SKM-1 treated with dmso at 0.1 percent for 144 hours (cell line): Measurements from ENCODE around the gene ARHGEF10L.

Experiments
- DNase-seq: peaks from one replicate; lab custom pipeline; 2025; ENCODE audit not compliant: unreplicated experiment; lab: John Stamatoyannopoulos, UW

Gene ARHGEF10L

DNA sequence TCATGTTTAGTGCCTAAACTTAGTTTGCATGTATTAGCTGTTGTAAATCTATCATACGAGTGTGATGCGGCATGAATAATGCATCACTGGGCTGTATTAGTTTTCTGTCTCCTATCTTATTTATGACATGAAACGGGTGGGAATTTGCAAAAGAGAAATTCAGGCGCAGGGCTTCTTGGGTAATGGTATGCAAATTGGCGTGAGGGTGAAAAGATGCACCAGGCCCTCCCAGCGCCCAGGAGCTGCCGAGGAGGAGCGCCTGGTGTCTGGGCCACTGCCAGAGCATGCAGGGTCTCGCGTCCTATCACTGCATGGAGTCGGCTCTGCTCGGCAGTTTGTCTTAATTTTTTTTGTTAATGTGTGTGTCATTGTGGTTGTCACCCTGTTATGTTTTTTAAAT, 132.7 kb downstream of the ARHGEF10L start:
- no peak for DNase-seq

DNA sequence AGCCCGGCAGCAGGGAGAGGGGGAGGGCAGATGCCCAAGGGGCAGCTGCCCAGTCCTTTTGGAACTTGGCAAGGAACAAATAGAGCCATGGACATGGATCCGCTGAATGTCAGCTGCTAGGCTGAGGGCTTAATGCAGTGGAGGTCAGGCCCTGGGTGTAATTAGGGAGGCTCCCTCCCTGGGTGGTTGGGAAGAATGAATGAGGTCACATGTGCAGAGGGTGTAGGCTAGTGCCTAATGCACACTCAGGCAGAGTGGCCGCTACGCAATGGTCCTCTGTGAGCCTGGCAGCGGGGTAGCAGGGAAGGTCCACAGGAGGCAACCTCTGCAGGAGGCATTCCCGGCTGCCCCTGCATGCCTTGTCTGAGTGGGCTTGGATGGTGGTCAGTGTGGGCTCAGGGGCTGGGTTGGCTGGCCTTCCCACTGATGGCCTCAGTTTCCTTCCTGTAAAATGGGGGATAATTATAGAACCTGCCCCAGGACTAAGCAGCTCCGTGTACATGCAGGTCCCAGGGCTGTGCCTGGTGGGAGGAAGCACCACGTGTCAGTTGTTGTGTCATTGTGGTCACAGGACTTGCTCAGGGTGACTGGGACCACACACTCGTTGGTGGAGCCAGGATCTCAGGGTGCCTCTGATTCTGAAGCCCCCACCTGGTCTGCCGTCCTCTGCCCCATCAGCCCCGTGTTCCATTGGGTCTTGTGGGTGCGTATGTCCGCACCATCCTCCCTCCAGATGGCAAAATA, 134.0 kb downstream of the ARHGEF10L start:
- no peak for DNase-seq

DNA sequence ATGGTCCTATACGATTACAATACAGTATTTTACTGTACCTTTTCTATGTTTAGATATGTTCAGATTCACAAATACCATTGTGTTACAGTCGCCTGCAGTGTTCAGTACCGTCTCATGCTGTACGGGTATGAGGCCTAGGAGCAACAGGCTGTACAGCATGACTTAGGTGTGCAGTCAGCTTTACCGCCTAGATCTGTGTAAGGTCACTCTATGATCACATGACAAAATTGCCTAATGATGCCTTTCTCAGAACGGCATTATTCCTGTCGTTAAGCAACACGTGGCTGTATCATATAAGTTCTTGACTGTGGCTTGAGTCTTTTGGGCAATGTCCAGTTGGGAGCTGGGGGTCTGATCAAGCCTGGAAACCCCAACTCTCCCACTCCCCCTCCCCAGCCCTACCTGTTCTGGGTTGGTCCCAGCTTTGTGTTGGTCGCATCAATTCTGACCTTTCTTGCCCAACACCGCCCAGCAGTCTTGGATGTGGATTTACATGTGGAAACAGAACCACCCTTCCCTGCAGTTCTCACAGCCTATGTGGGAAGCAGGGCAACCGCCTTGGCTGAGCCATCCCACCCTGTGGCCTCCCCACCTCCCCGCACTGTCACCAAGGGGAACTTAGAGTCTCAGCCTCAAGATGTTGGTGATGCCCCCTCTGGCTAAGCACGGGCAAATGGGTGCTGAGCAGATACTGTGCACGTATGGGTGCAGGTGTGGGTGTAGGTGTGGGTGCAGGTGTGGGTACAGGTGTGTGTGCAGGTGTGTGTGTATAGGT, 135.4 kb downstream of the ARHGEF10L start:
- DNase-seq: no peak

DNA sequence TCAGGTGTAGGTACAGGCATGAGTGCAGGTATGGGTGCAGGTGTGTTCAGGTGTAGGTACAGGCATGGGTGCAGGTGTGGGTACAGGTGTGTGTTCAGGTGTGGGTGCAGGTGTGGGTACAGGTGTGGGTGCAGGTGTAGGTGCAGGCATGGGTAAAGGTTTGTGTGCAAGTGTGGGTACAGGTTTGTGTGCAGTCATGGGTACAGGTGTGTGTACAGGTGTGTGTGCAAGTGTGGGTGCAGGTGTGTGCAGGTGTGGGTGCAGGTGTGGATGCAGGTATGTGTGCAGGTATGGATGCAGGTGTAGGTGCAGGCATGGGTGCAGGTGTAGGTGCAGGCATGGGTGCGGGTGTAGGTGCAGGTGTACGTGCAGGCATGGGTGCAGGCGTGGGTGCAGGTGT, 136.2 kb downstream of the ARHGEF10L start:
- DNase-seq: no peak

DNA sequence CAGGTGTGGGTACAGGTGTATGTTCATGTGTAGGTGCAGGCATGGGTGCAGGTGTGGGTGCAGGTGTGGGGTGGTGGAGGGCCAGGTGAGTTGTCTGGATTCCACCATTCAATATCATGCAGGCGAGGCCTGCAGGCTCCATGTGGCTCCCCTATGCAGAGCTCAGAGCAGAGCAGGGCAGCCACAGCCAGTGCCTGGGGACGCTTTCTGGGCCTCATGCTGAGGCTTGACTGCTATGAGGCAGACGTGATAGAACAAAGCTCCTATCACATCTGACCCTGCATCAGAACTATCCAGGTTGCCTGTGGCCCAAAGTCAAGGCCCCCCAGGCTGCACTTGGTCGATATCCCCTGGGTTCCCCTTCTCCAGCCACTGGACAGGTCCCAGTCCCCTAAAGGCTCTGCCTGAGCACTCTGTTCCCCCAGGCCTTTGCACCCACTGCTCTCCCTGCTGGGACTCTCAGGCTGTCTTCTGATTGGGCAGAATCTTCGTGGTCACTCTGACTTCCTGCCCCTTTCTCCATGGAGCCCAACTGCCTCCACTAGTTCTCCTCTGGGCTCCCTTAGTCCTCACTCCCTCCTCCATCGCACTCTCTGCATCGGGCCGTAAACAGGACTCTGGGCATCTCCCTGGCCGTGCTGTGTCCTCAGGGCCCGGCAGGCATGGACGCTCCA, 137.0 kb downstream of the ARHGEF10L start:
- no peak for DNase-seq

DNA sequence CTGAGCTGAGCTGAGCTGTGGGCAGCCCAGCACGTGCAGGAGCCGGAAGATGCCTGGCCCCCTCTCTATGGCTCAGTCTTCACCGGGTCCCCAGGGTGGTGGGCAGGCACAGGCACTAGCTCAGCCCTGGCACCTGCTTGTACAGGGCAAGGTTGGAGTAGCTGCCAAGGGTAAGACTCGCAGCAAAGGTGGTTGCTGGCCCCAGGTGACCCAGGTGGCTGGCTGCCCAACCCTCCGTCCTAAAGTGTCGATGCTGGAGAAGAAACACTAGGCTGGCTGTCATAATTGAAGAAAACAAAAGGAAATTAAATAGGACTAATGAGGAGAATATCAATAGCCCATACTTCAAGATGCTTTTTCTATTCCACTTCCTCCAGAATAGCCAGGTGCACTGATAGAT, 138.5 kb downstream of the ARHGEF10L start:
- DNase-seq: no peak

DNA sequence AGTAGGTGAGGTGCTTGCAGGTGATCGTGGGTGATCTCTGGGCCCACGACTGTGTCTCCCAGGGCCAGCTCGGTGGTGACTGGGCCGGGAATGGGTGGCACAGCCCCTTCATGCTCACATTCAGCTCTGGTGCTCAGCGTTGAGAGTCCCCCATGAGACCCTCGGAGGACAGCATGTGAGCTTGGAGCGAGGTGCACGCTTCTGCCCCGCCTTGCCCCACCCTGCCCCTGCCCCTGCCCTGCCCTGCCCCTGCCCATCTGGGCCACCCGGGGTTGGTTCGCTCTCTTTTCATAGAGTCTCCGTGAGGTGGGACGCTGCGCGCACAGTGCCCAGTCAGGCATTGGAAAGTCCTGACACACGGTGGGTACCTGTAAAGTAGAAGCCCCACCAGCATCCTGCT, 140.4 kb downstream of the ARHGEF10L start:
- no peak for DNase-seq

DNA sequence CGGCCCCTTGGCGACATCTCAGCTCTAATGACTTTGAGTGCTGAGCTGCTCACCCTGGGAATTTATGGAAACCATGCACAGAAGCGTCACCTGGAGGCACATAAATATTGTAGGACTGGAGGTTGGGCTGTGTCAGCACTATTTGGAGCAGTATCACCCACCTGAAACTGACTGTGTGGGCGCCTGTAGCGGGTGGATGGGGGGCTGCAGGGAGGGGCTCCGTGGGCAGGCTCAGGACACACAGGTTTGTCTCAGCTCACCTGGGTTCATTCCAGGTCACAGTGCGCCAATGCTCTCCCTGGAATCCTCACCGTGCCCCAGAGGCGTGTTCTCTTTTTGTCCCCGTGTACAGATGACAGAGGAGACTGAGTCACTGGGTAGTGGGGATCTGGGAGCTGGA, 140.8 kb downstream of the ARHGEF10L start:
- no peak for DNase-seq

DNA sequence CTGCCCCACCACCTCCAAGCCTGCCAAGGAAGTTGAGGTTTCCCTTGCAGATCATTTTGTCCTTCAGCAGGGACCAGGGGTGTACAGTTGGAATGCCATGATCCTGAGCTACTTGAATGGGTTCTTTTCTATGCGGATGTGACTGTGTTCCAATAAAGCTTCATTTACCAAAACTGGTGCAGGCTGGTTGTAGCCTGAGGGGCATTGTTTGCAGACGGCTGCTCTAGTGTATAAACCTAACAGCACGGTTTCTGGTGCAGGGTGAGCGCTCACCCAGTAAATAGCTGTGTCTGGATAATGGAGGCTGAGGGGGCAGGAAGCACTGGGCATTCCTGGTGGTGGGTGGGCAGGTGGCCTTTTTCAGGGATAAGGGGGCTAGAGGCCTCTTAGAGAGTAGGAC, 142.9 kb downstream of the ARHGEF10L start:
- DNase-seq: no peak

DNA sequence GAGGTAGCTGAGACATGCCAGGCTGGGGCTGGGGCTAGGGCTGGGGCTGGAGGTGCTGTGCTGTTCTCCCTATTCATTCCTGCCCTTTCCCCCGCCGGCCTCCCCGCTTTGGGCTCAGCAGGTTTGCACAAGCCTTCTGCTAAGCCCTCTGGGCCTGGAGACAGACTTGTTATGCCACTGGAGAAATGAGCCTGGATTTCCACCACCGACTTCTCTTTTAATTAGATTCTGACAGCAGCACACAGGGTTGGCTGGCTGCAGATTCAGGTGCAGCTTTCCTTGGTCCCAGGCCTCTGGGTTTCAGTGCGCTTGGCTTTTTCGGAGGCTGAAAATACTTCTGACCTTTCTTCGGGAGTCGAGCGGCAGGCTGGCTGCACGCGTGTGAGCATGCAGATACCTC, 144.1 kb downstream of the ARHGEF10L start:
- no peak for DNase-seq

DNA sequence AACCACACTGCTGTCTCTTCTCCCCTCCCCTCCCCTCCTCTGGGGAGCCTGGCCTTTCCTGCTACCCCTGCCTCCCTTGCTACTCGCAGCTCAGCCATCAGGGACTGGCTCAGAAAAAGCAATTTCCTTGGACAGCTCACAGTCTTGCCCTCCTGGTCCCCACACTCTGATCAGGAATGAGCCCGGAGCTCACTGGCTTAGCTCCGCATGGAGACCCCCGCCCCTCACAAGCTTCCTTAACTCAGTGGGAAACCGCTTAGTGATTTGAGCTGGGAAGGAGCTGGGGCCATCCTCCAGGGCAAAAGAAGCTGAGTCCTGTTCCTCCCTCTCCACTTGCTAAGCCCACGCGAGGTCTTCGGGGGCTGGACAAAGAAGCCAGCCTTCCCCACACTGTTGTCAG, 145.3 kb downstream of the ARHGEF10L start:
- DNase-seq: no peak

DNA sequence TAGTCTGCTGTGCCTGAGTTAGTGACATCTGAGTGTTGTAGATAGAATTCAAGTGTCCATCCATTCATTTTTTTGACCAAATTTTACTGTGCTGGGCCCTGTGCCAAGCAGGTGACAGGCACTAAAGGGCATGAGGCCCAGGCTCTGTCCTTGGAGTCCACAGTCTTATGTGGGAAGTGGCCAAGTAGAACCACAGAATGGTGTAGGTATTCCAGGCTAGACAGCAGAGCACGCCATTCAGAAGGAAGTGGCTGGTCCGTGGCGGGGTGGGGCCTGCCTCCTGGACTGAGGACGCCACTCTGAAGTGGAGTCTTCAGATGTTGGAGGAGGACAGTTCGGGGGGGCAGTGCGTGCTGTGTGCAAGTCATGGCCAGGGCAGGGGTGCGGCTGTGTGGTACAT, 146.8 kb downstream of the ARHGEF10L start:
- DNase-seq: no peak

DNA sequence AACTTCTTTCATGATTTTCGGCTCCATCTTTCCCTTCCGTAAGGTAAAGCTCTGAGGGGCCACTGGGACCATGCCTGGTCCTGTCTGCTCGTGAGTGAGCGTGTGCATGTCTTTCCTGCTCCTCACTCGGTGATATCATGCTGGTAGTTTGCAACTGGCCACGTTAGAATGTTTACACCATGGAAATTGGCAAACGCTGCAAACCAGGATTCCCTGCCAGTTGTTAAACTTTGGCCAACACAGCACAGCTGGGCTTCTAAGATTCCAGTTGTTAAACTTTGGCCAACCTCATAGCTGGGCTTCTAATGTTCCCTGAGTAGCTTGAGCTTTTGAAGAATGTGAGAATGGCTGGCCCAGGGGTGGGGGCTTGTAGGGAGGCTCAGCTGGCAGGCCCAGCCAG, 147.6 kb downstream of the ARHGEF10L start:
- no peak for DNase-seq

DNA sequence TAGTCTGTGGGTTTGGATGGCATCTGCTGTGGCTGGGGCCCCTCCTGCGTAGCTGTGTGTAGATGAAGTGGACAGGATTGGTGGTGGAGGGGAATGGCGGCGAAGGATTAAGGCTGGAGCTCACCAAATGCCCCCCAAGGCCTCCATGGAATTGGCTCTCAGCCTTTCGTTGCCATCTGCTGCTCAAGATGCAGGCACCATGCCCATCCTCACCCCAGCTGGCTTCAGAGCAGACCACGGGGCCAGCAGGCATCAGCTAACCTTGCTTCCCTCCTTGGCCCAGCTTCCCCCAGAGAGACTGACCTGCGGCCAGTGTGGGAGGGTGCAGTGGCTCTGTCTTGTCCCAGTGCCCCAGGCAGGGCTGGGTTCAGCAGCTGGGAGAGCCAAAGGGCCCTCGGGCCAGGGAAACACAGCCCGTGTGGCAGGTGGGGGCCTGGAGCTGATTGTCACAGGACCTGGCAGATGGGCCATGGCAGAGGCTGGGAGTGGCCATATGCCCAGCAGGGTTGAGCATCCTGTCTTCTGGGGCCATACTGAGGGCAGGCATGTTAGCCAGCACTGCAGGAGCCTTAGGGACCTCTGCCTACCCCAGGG, 148.8 kb downstream of the ARHGEF10L start:
- DNase-seq: no peak

DNA sequence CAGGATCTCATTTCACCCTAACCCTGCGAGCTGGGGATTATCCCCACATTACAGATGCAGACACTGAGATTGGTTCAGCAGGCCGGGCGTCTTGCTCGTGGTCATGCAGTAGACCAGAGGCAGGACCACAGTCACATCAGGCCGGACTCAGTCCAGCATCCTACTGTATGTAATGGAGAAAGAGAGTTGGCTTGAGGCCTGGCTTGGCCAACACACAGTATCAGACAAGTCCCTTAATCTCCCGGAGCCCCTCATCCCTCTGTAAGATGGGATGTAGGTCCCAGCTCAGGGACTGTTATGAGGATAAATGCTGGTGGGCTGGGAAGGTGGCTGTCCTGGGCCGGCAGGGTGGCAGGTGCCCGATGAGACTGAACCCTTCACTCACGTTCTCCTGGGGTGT, 149.5 kb downstream of the ARHGEF10L start:
- no peak for DNase-seq

DNA sequence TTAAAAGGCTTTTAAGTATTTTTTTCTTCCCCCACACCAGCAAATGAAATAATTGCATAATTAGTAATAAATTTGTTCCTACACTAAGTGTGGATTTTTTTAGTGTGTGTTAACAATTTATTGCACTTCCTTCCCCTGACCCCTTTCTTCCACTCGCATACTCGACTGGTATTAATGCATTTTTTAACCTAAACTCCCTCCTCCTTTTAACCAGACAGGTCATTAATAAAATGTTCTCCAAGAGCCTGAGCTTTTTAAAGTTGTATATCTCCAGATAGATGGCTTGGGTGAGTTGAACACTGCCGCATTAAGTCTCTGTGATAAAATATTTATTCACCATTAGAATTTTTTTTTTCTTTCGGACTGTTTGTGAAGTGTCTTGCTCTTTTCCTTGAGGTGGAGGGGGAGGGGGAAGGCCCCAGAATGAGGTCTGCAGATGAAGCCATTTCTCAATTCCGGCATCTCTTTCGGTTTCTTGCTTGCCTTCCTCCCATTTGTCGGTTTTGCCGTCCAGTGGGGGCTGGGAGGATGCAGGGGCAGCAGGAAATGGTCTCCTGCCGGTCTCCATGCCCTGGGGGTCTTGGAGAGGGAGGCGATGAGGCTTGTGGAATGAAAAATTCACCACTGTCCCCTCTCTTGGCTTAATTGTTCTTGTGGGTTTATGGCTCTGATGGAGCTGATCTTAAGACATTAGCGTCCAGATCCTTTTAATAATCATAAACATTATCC, 151.6 kb downstream of the ARHGEF10L start:
- DNase-seq: no peak

DNA sequence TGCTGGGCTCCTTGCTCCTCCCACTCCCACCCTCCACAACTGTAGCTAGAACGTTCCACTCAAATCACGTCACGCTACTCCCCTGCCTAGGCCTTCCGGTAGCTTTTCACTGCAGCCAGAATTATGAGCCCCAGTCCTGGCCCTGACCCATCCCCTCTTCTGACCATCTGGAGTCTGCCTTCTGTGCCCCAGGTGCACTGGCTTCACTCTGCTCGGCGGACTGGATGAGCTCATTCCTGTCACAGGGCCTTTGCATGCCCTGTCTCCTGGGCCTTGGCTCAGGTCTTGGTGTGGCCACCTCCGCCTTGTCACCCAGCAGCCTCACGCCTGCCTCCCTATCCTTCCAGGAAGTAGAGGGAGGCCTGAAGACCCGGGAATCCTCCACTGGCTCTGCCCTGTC, 153.1 kb downstream of the ARHGEF10L start:
- DNase-seq: no peak

DNA sequence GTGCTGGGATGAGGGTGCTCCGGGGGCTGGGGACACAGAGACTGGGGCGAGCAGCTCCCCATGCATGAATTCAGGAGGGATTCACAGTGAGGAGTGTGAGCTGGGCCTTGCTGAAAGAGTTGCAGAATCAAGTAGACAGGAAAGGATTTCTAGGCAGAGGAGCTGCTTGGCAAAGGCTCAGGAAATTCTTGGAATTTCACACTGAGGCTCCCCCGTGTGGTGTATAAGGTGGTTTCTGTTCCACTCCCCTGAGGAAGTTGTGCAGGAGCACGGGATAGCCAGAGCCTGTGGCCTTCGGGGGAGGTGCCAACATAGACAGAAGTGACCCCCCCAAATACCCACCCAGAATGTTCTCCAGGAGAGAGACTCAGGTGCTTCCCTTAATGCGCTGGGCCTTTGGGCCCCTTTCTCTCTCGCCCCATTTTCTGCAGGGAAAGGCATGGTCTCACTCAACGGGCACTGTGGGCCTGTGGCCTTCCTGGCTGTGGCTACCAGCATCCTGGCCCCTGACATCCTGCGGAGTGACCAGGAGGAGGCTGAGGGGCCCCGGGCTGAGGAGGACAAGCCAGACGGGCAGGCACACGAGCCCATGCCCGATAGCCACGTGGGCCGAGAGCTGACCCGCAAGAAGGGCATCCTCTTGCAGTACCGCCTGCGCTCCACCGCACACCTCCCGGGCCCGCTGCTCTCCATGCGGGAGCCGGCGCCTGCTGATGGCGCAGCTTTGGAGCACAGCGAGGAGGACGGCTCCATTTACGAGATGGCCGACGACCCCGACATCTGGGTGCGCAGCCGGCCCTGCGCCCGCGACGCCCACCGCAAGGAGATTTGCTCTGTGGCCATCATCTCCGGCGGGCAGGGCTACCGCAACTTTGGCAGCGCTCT, 157.2 kb downstream of the ARHGEF10L start:
- no peak for DNase-seq

DNA sequence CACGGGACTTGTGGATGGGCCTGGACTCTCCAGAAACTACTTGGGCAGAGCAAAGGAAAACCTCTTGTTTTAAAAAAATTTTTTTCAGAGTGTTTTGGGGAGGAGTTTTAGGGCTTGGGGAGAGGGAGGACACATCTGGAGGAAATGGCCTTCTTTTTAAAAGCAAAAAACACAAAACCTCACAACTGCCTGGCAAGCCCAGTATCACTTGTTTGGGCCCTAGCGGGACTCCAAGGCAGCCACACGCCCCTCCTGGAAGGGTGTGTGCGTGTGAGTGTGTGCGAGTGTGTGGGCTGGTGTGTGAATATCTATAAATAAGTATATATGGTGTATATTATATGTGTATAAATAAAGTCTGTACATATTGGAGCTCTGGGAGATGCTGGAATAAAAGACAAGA, 158.0 kb downstream of the ARHGEF10L start:
- no peak for DNase-seq

DNA sequence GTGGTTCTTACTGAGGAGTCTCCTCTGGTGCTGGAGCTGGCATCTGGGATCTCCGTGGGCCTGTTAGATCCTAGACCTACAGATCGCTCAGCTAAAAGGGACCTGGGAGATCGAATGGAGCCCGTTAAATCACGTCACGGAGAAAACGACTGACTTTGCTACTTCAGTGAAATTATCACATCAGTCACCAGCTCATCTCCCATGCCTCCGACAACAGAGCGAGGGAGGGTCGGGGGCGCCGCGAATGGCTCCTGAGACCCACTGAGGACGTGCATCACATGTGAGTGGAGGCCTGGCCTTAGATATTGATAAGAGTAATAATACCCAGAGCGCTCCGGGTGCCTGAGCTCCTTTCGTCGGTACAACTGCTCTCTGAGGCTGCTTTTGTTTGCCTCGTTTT, 160.1 kb downstream of the ARHGEF10L start:
- DNase-seq: no peak
